A673 (cell line): ENCODE measurements around the gene PCSK1N. TPM values are rescaled to one million over a fixed set of nuclear protein-coding genes. Genes with fewer than 3 reads are reported as not detected.
A peak's percentile ranks its signal among the peaks of the same experiment; 100 is the strongest.
"Not testable (repeated sequence)": the region's sequence is repeated elsewhere in the genome, so short reads cannot be mapped to it uniquely, and the experiment has no call there.

Experiments used
- BruUV-seq: library from RNA; stranded (reverse); fragments of 400-500 nt; replicated peaks from 2 replicates; lab custom pipeline; 2021; lab: Mats Ljungman, UMichigan
- CTCF ChIA-PET: fragments of 300-600 bp; sonication (Branson Sonifier 250); formaldehyde crosslinking; loops from one replicate; lab custom pipeline; 2022; ENCODE audit warnings: antibody characterized with exemption; lab: Charles Lee
- POLR2A ChIA-PET: fragments of 300-600 bp; sonication (Branson Sonifier 250); formaldehyde crosslinking; loops from one replicate; lab custom pipeline; 2022; ENCODE audit warnings: antibody characterized with exemption; ENCODE audit not compliant: low non-redundant PET; lab: Charles Lee
- DNase-seq: peaks from one replicate; pipeline ENCODE4 v3.0.0-alpha.2; 2015; ENCODE audit warnings: low spot score
- H3K27ac ChIP-seq: fragments of 200-600 bp; sonication (generic); 2 replicates; pipeline ENCODE4 v1.5.1; 2016; ENCODE audit warnings: mixed run types, low read depth, mild to moderate bottlenecking, mixed read lengths, antibody characterized with exemption, low read length; ENCODE audit not compliant: poor library complexity, severe bottlenecking
- H3K27me3 ChIP-seq: fragments of 200-600 bp; sonication (generic); replicated peaks from 2 replicates; pipeline ENCODE4 v1.6.1; 2017; ENCODE audit warnings: mixed run types, low read depth, mild to moderate bottlenecking, mixed read lengths, antibody characterized with exemption, low read length; ENCODE audit not compliant: insufficient read depth, poor library complexity
- H3K36me3 ChIP-seq: fragments of 200-600 bp; sonication (generic); 2 replicates; pipeline ENCODE4 v1.6.1; 2016; ENCODE audit warnings: mixed run types, mild to moderate bottlenecking, mixed read lengths, antibody characterized with exemption, low read length; ENCODE audit not compliant: insufficient read depth, poor library complexity, severe bottlenecking
- H3K4me1 ChIP-seq: fragments of 200-600 bp; sonication (generic); 2 replicates; pipeline ENCODE4 v1.6.1; 2017; ENCODE audit warnings: mixed run types, mild to moderate bottlenecking, mixed read lengths, antibody characterized with exemption, low read length; ENCODE audit not compliant: insufficient read depth, poor library complexity, severe bottlenecking
- H3K4me3 ChIP-seq: fragments of 200-600 bp; sonication (generic); 2 replicates; pipeline ENCODE4 v1.5.1; 2016; ENCODE audit warnings: low read depth, mixed run types, mild to moderate bottlenecking, mixed read lengths, low read length; ENCODE audit not compliant: poor library complexity, severe bottlenecking
- H3K9me3 ChIP-seq: fragments of 200-600 bp; sonication (generic); 2 replicates; pipeline ENCODE4 v1.6.1; 2016; ENCODE audit warnings: mixed run types, low read depth, mild to moderate bottlenecking, mixed read lengths, antibody characterized with exemption, low read length; ENCODE audit not compliant: poor library complexity, severe bottlenecking
- EZH2 ChIP-seq: fragments of 200-600 bp; sonication (generic); IDR thresholded peaks from 2 replicates; pipeline ENCODE4 v1.6.1; 2017; ENCODE audit warnings: borderline replicate concordance, low read depth, mild to moderate bottlenecking, mixed read lengths, antibody characterized with exemption, low read length; ENCODE audit not compliant: poor library complexity, severe bottlenecking
- intact Hi-C: fragments of 100-400 bp; cut with micrococcal nuclease; formaldehyde crosslinking; loops from one replicate; pipeline ENCODE4 v1.10.0; 2022; ENCODE audit not compliant: unreplicated experiment
- total RNA-seq: library from RNA; stranded (reverse); gene quantifications from 2 replicates; pipeline ENCODE4 v1.2.3, GENCODE V29; 2021
- TF ChIP-seq, protein P1 (sequence below): fragments of 300-800, 200-600 bp; sonication (generic); conservative IDR thresholded peaks from 2 replicates; pipeline ENCODE4 v1.5.1; 2017; ENCODE audit warnings: low read depth, mild to moderate bottlenecking, antibody characterized with exemption, low read length, moderate library complexity, mixed read lengths

The PCSK1N gene
- total RNA-seq, 1 experiment from 2014 or later, result 16.9 TPM

DNA sequence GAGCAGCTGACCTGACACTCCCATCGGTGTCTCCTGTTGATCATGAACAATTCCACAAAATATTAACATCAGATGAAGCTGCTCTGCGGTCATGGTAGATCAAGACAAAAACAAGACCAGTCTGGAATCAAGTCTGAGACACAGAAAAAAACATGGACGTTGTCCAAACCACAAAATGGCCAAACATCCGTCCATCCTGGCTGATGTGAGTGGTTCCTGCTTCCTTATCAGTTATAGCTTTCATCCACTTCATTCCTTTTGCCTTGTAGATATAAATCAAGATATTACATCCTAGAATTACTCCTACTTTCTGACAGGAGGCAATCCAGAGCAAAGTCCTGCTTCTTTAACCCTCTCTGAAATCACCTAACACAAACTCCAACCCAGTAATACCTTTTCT lies 28.8 kb upstream of the PCSK1N start:
- Histone ChIP-seq H3K27me3 (no peaks in the 10 kb centered on the region), H3K4me1 (no peaks in the 10 kb centered on the region), H3K27ac (no peak overlapping the region), H3K4me3 (no peak overlapping the region), H3K9me3 (no peaks in the 10 kb centered on the region), H3K36me3 (no peaks in the 10 kb centered on the region)
- no peak for DNase-seq
- intact Hi-C loops, result no loop called here
- ChIA-PET POLR2A (no interaction called here), CTCF (interaction anchor here (0.7 kb wide), 1 partner anchor 63 kb away, joined by 3 read pairs; no protein-coding TSS in a partner anchor)
- no TSS peak for BruUV-seq
- no peak for TF ChIP-seq EZH2
- TF ChIP-seq, protein P1, sequence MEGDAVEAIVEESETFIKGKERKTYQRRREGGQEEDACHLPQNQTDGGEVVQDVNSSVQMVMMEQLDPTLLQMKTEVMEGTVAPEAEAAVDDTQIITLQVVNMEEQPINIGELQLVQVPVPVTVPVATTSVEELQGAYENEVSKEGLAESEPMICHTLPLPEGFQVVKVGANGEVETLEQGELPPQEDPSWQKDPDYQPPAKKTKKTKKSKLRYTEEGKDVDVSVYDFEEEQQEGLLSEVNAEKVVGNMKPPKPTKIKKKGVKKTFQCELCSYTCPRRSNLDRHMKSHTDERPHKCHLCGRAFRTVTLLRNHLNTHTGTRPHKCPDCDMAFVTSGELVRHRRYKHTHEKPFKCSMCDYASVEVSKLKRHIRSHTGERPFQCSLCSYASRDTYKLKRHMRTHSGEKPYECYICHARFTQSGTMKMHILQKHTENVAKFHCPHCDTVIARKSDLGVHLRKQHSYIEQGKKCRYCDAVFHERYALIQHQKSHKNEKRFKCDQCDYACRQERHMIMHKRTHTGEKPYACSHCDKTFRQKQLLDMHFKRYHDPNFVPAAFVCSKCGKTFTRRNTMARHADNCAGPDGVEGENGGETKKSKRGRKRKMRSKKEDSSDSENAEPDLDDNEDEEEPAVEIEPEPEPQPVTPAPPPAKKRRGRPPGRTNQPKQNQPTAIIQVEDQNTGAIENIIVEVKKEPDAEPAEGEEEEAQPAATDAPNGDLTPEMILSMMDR, result no peak

DNA sequence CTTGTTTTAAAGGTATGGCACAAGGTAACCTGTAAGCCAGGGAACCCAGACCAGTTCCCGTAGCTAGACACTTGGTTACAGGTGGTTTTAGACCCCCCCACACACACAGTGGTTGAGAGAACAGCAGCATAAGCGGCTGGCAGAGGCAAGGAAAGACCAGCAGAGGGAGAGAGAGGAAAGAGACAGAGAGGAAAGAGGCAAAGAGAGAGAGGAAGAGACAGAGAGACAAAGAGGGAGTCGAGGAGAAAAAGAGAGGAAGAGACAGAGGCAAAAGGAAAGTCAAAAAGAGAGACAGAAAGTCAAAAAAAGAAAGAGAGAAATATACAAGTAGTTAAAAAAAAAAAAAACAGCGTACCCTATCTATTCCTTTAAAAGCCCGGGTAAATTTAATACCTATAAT lies 19.5 kb upstream of the PCSK1N start:
- H3K4me1 ChIP-seq, result no peaks in the 10 kb centered on the region
- TF ChIP-seq, protein P1, result peak; percentile 44; the same call in 1 of the 2 replicates
- no peak for TF ChIP-seq EZH2
- no TSS peak for BruUV-seq
- ChIA-PET CTCF (no interaction called here), POLR2A (no interaction called here)
- peak; percentile 15 for DNase-seq
- H3K27ac ChIP-seq, result no peak overlapping the region
- intact Hi-C loops, result no loop called here
- no peaks in the 10 kb centered on the region for H3K9me3 ChIP-seq
- H3K4me3 ChIP-seq, result no peak overlapping the region
- H3K36me3 ChIP-seq, result no peaks in the 10 kb centered on the region
- no peaks in the 10 kb centered on the region for H3K27me3 ChIP-seq

DNA sequence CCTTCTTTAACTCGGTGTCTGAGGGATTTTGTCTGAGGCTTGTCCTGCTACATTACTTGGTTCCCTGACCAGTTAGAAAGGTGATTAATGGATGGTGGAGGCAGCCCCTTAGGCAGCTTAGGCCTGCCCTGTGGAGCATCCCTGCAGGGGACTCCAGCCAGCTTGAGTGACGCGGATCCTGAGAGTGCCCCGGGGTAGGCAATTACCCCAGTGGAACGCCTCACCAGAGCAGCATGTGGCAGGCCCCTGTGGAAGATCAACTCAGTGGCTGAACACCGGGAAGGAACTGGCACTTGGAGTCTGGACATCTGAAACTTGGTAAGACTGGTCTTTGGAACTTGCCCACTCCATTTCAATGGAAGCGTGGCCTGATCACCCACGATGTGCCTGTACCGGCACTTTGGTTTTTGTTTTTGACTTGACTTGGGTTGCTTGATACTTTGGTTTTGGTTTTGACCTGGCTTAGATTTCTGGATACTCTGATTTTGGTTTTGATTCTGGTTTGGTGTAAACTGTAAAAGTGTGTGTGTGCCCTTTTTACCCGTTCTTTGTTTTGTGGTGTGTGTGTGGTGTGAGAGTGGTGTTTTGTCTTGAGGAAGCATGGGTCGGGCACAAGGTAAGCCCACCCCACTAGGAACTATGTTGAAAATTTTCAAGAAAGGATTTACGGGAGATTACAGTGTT lies 18.9 kb upstream of the PCSK1N start:
- POLR2A ChIA-PET, CTCF ChIA-PET, intact Hi-C loops: not testable (repeated sequence)

DNA sequence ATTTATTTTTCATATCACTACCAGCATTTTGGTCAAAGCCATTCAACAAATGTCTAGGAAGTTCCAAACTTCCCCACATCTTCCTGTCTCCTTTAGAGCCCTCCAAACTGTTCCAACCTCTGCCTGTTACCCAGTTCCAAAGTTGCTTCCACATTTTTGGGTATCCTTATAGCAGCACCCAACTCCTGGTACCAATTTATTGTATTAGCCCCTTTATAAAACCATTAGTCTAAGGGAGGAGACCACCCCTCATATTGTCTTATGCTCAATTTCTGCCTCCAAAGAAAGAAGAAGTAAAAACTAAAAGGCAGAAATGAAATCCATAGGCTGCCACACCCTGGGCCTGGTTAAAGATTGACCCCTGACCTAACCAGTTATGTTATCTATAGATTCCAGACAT lies 18.1 kb upstream of the PCSK1N start:
- H3K27me3 ChIP-seq, result not testable (repeated sequence)

More for the DNA sequence above, 18.9 kb upstream of the PCSK1N start:
- DNase-seq, H3K4me3 ChIP-seq, H3K4me1 ChIP-seq, H3K27me3 ChIP-seq, BruUV-seq, H3K9me3 ChIP-seq, H3K36me3 ChIP-seq, H3K27ac ChIP-seq: not testable (repeated sequence)

More for the DNA sequence above, 18.1 kb upstream of the PCSK1N start:
- H3K4me1 ChIP-seq, BruUV-seq, CTCF ChIA-PET, H3K27ac ChIP-seq, DNase-seq, H3K9me3 ChIP-seq, H3K36me3 ChIP-seq, H3K4me3 ChIP-seq, intact Hi-C loops, POLR2A ChIA-PET: not testable (repeated sequence)
